ENCODE data around the gene SPNS1.

SPNS1 gene

GRCh38 chr16:29028457-29029167, 54.0 kb downstream of the SPNS1 start:
- DNase-seq (ENCODE audit: low read depth in 2 of 2) = no peak
- TF ChIP-seq, protein P1, sequence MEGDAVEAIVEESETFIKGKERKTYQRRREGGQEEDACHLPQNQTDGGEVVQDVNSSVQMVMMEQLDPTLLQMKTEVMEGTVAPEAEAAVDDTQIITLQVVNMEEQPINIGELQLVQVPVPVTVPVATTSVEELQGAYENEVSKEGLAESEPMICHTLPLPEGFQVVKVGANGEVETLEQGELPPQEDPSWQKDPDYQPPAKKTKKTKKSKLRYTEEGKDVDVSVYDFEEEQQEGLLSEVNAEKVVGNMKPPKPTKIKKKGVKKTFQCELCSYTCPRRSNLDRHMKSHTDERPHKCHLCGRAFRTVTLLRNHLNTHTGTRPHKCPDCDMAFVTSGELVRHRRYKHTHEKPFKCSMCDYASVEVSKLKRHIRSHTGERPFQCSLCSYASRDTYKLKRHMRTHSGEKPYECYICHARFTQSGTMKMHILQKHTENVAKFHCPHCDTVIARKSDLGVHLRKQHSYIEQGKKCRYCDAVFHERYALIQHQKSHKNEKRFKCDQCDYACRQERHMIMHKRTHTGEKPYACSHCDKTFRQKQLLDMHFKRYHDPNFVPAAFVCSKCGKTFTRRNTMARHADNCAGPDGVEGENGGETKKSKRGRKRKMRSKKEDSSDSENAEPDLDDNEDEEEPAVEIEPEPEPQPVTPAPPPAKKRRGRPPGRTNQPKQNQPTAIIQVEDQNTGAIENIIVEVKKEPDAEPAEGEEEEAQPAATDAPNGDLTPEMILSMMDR (IDR thresholded peaks at IDR 0.05; ENCODE audit: low read depth, low read length) = no peak
- H3K4me3 ChIP-seq (replicated peaks in 1 of 2; ENCODE audit: low read depth in 2 of 2, low read length in 2 of 2) = no peak overlapping the region

DNA sequence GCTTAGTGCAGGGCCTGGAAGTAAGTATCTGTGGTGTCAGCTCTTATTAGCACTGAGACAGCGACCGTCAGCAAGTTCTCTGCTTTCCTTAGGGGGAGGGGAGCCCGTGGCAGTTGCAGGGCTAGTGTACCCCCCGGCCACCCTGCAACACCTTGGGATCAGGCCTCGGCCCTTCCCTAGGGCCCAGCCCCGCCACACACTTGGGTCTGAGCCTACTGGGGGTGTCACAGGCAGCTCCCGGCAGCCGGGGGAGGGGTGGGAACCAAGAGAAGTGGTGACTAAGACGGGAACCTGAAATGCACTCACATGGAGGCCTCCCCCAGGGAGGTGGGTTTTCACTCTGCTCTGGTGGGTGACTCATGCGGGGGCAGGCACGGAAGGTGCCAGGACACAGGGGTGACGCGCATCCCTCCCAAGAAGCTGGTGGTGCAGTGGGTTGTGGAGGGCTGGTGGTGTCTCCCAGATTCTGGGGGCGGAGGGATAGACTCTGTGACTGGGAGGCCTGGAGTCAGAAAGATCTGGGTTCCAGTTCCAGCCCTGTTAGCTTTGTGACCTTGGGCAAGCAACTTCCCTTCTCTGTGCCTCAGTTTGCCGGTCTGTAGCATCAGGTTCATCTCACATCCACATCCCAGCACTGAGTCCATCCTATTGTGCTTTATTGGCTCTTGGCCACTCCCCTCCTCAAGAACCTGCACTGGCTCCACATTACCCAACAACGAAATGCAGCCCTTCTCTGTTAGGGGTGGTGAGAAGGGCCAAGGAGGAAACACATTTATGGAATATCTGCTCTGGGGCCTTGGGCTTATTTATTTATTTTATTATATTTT, 54.8 kb downstream of the SPNS1 start:
- H3K4me3 ChIP-seq (replicated peaks in 1 of 2; ENCODE audit: low read depth in 2 of 2, low read length in 2 of 2) = no peak overlapping the region

GRCh38 chr16:29030086-29030840, 55.7 kb downstream of the SPNS1 start:
- no peak overlapping the region for H3K4me3 ChIP-seq (replicated peaks in 1 of 2; ENCODE audit: low read depth in 2 of 2, low read length in 2 of 2)
- no peak for DNase-seq (ENCODE audit: low read depth in 2 of 2)
- TF ChIP-seq, protein P1 (IDR thresholded peaks at IDR 0.05; ENCODE audit: low read depth, low read length) = no peak

More for the DNA sequence above, 54.8 kb downstream of the SPNS1 start:
- TF ChIP-seq, protein P1 (IDR thresholded peaks at IDR 0.05; ENCODE audit: low read depth, low read length) = no peak
- peak; percentile 92 to 96 for DNase-seq (ENCODE audit: low read depth in 2 of 2)

Data from cardiac fibroblast (primary cell).